OCI-LY7 (cell line): Measurements from ENCODE around the gene LRRTM3. TPM values are rescaled to one million over a fixed set of nuclear protein-coding genes. Genes with fewer than 3 reads are reported as not detected.

Experiments used
- BruUV-seq: library from RNA; stranded (reverse); fragments of 400-500 nt; replicated peaks from 2 replicates; lab custom pipeline; 2021; lab: Mats Ljungman, UMichigan
- CTCF ChIA-PET: fragments of 300-600 bp; sonication (Branson Sonifier 250); formaldehyde crosslinking; loops from one replicate; lab custom pipeline; 2022; ENCODE audit warnings: antibody characterized with exemption; ENCODE audit not compliant: unreplicated experiment; lab: Charles Lee
- POLR2A ChIA-PET: fragments of 300-600 bp; sonication (Branson Sonifier 250); formaldehyde crosslinking; loops from one replicate; lab custom pipeline; 2022; ENCODE audit warnings: antibody characterized with exemption; lab: Charles Lee
- DNase-seq: peaks from one replicate; pipeline ENCODE4 v3.0.0-alpha.2; 2015; ENCODE audit warnings: low spot score
- H2AFZ ChIP-seq: fragments of 200-600 bp; sonication (generic), shearing (Covaris generic); 2 replicates; pipeline ENCODE4 v1.6.1; 2014; ENCODE audit warnings: mild to moderate bottlenecking, antibody characterized with exemption, low read length, moderate library complexity
- H3K27ac ChIP-seq: fragments of 200-600 bp; sonication (generic); 2 replicates; pipeline ENCODE4 v1.5.1; 2014; ENCODE audit warnings: mixed run types, low read depth, mild to moderate bottlenecking, moderate library complexity, low read length, inconsistent platforms; ENCODE audit not compliant: poor library complexity, severe bottlenecking
- H3K36me3 ChIP-seq: fragments of 200-600 bp; sonication (generic); 2 replicates; pipeline ENCODE4 v1.6.1; 2014; ENCODE audit warnings: mild to moderate bottlenecking, antibody characterized with exemption, low read length, moderate library complexity, mixed read lengths; ENCODE audit not compliant: insufficient read depth
- H3K4me1 ChIP-seq: fragments of 200-600 bp; sonication (generic); 2 replicates; pipeline ENCODE4 v1.5.1; 2014; ENCODE audit warnings: mild to moderate bottlenecking, low read length; ENCODE audit not compliant: insufficient read depth, poor library complexity, severe bottlenecking
- H3K4me2 ChIP-seq: fragments of 200-600 bp; sonication (generic); 2 replicates; pipeline ENCODE4 v1.6.1; 2014; ENCODE audit warnings: mild to moderate bottlenecking, low read length
- H3K4me3 ChIP-seq: fragments of 200-600 bp; sonication (generic); 2 replicates; pipeline ENCODE4 v1.5.1; 2014; ENCODE audit warnings: mild to moderate bottlenecking, low read depth, low read length; ENCODE audit not compliant: poor library complexity, severe bottlenecking
- H3K79me2 ChIP-seq: fragments of 200-600 bp; sonication (generic); 2 replicates; pipeline ENCODE4 v1.6.1; 2016; ENCODE audit warnings: low read depth, mild to moderate bottlenecking, low read length, moderate library complexity, mixed read lengths; ENCODE audit not compliant: insufficient read depth
- H3K9me2 ChIP-seq: fragments of 200-600 bp; sonication (generic); 2 replicates; pipeline ENCODE4 v1.6.1; 2016; ENCODE audit warnings: mild to moderate bottlenecking, low read length, mixed read lengths; ENCODE audit not compliant: insufficient read depth
- H3K9me3 ChIP-seq: fragments of 200-600 bp; sonication (generic); 2 replicates; pipeline ENCODE4 v1.6.1; 2014; ENCODE audit warnings: mild to moderate bottlenecking, mixed run types, low read length, mixed read lengths
- H4K20me1 ChIP-seq: fragments of 200-600 bp; sonication (generic); 2 replicates; pipeline ENCODE4 v1.6.1; 2014; ENCODE audit warnings: mild to moderate bottlenecking, antibody characterized with exemption, low read length, moderate library complexity, mixed read lengths; ENCODE audit not compliant: insufficient read depth
- EZH2phosphoT487 ChIP-seq: fragments of 200-600 bp; sonication (generic); IDR thresholded peaks from 2 replicates; pipeline ENCODE4 v1.6.1; 2018; ENCODE audit warnings: low read depth, borderline replicate concordance, mild to moderate bottlenecking, mixed run types, antibody characterized with exemption, low read length, moderate library complexity, mixed read lengths
- intact Hi-C: fragments of 100-400 bp; cut with micrococcal nuclease; formaldehyde crosslinking; loops from one replicate; pipeline ENCODE4 v1.10.0; 2022; ENCODE audit not compliant: unreplicated experiment
- total RNA-seq, 2 experiments: library from RNA; depleted of rRNA in 1 of 2; stranded (reverse); fragments of >200 nt in 1 of 2; shearing (Covaris generic) in 1 of 2; gene quantifications; 2 replicates each; pipeline ENCODE4 v1.2.3, GENCODE V29; 2014 to 2022
- TF ChIP-seq, protein P1 (sequence below): fragments of 200-600 bp; sonication (generic); conservative IDR thresholded peaks from 2 replicates; pipeline ENCODE4 v1.5.1; 2014; ENCODE audit warnings: mild to moderate bottlenecking, antibody characterized with exemption, low read length, moderate library complexity, mixed read lengths

Gene LRRTM3
- total RNA-seq, 2 experiments from 2014 or later: not detected

DNA sequence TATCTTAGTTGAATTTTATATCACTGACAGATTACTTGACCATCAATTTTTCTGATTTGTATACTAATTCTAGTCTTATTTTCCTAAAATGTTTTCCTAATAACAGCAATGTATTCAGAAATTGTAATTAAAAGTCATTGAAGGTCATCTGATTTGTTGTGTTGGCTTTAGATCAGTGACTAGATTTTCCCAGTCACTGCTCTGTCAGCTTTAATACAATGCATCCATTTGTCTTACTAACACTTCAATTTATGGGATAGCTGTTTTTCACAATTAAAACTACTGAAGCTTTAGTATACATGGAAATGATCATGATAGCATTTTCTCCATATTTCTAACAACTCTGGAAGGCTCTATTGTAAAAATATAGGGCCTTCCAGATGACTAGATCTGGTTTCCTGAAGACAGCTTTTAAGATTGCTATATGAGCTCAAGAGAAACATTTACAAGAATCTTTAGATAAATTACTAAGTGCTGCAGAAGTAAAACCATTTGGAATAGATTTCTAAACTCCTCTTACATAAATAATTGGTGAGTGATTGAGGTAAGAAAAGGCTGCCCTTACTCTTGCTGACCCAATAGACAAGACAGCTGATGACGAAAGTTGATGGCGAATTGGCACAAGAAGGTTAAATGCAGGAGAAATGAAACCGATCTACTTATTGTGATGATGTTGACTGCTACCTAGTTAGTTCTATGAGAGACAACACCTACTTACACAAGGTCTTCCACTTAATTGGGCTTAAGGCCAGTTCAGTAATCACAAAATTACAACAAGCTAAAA lies 74.1 kb downstream of the LRRTM3 start:
- intact Hi-C loops: no loop called here
- H3K27ac ChIP-seq: no peak overlapping the region
- H3K79me2 ChIP-seq: no peaks in the 10 kb centered on the region
- no peak overlapping the region for H3K4me3 ChIP-seq
- no TSS peak for BruUV-seq
- H3K4me2 ChIP-seq: no peak overlapping the region
- no peaks in the 10 kb centered on the region for H4K20me1 ChIP-seq
- no peak overlapping the region for H2AFZ ChIP-seq
- DNase-seq: no peak
- no peaks in the 10 kb centered on the region for H3K9me3 ChIP-seq
- H3K36me3 ChIP-seq: no peaks in the 10 kb centered on the region
- H3K9me2 ChIP-seq: no peaks in the 10 kb centered on the region
- POLR2A ChIA-PET: interaction anchor here (1.0 kb wide), 1 partner anchor 12 kb away, joined by 5 read pairs; no protein-coding TSS in a partner anchor
- H3K4me1 ChIP-seq: no peaks in the 10 kb centered on the region
- CTCF ChIA-PET: no interaction called here
- TF ChIP-seq, protein P1, sequence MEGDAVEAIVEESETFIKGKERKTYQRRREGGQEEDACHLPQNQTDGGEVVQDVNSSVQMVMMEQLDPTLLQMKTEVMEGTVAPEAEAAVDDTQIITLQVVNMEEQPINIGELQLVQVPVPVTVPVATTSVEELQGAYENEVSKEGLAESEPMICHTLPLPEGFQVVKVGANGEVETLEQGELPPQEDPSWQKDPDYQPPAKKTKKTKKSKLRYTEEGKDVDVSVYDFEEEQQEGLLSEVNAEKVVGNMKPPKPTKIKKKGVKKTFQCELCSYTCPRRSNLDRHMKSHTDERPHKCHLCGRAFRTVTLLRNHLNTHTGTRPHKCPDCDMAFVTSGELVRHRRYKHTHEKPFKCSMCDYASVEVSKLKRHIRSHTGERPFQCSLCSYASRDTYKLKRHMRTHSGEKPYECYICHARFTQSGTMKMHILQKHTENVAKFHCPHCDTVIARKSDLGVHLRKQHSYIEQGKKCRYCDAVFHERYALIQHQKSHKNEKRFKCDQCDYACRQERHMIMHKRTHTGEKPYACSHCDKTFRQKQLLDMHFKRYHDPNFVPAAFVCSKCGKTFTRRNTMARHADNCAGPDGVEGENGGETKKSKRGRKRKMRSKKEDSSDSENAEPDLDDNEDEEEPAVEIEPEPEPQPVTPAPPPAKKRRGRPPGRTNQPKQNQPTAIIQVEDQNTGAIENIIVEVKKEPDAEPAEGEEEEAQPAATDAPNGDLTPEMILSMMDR: no peak
- TF ChIP-seq EZH2phosphoT487: no peak

DNA sequence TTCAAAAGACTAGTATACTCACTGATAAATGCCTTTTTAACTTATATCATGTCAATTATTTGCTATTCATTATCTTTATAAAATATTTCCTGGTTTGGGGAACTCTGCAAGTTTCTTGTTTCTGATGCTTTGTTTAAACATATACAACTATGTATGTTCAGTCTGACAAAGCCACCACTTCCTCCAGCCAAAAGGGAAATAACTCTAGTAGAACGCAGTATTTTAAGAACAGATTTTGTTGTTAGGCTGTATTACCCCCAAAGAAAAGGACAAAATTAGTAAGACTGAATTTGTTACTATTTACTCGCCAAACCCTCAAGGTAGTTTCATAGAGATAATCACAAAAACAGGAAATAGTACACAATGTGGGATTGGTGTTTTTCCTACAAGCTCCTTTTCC lies 78.9 kb downstream of the LRRTM3 start:
- Histone ChIP-seq H4K20me1 (no peaks in the 10 kb centered on the region), H3K9me2 (no peaks in the 10 kb centered on the region), H3K79me2 (no peaks in the 10 kb centered on the region), H3K4me3 (no peak overlapping the region), H3K4me1 (no peaks in the 10 kb centered on the region), H3K36me3 (no peaks in the 10 kb centered on the region), H3K9me3 (no peaks in the 10 kb centered on the region), H3K27ac (no peak overlapping the region), H2AFZ (no peak overlapping the region), H3K4me2 (no peak overlapping the region)
- intact Hi-C loops: no loop called here
- ChIA-PET POLR2A (no interaction called here), CTCF (no interaction called here)
- TF ChIP-seq, protein P1: no peak
- TF ChIP-seq EZH2phosphoT487: no peak
- no peak for DNase-seq
- BruUV-seq: no TSS peak

DNA sequence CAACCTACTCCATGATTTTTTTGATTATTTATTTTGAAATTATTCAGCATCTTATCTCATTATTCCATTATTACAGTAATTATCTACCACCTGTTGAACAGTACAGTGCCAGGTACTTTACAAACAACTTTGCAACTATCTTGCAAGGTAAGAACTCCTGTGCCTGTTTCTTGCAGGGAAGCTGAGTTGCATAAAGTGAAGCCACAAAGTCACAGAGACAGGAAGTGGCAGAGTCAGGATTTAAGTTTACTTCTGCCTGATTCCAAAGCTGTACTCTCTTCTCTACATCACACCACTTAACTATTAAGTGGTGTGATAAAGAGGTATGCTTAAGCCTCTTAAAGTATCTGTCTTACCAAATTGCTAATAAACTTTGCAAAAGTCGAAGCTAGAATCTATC lies 80.1 kb downstream of the LRRTM3 start:
- Histone ChIP-seq H3K79me2 (no peaks in the 10 kb centered on the region), H3K4me2 (no peak overlapping the region), H3K4me1 (no peaks in the 10 kb centered on the region), H3K27ac (no peak overlapping the region), H3K4me3 (no peak overlapping the region), H3K9me3 (no peaks in the 10 kb centered on the region), H3K36me3 (no peaks in the 10 kb centered on the region), H4K20me1 (no peaks in the 10 kb centered on the region), H2AFZ (no peak overlapping the region), H3K9me2 (no peaks in the 10 kb centered on the region)
- intact Hi-C loops: no loop called here
- BruUV-seq: no TSS peak
- CTCF ChIA-PET: no interaction called here
- no peak for TF ChIP-seq EZH2phosphoT487
- TF ChIP-seq, protein P1: no peak
- no peak for DNase-seq
- POLR2A ChIA-PET: interaction anchor here (0.9 kb wide), 1 partner anchor 140 kb away, joined by 3 read pairs; no protein-coding TSS in a partner anchor
